Neural progenitor cell (in vitro differentiated cells): ENCODE results near the gene ITM2B.

Experiments
- CTCF ChIP-seq: fragments of 200-600 bp; sonication (generic); IDR thresholded peaks from 2 replicates; pipeline ENCODE4 v1.5.1; 2017; ENCODE audit warnings: antibody characterized with exemption, mild to moderate bottlenecking
- EZH2 ChIP-seq: fragments of 200-600 bp; sonication (generic); IDR thresholded peaks from 2 replicates; pipeline ENCODE4 v1.6.1; 2017; ENCODE audit warnings: antibody characterized with exemption, mild to moderate bottlenecking, moderate library complexity
- EZH2phosphoT487 ChIP-seq: fragments of 200-600 bp; sonication (generic); IDR thresholded peaks from 2 replicates; pipeline ENCODE4 v1.6.1; 2017; ENCODE audit warnings: antibody characterized with exemption

- no peak for TF ChIP-seq CTCF
- TF ChIP-seq EZH2 = no peak
- no peak for TF ChIP-seq EZH2phosphoT487
Observed at GRCh38 chr13:48216204-48216711, 16.7 kb upstream of the ITM2B start.
